HG03159 (cell line): ENCODE data around the gene GP1BA.

Source experiments
- ATAC-seq: cut with Tn5 transposase; IDR thresholded peaks from one replicate; pipeline ENCODE4 v1.9.1; 2021; ENCODE audit warnings: mild to moderate bottlenecking, moderate library complexity; ENCODE audit not compliant: unreplicated experiment

GP1BA gene

GRCh38 chr17:4931963-4932362 is at the start of gene GP1BA:
GP1BA (plus strand) TSS chr17:4932277; CDS start chr17:4932605, 328 bp downstream.
- ATAC-seq, result no peak

DNA sequence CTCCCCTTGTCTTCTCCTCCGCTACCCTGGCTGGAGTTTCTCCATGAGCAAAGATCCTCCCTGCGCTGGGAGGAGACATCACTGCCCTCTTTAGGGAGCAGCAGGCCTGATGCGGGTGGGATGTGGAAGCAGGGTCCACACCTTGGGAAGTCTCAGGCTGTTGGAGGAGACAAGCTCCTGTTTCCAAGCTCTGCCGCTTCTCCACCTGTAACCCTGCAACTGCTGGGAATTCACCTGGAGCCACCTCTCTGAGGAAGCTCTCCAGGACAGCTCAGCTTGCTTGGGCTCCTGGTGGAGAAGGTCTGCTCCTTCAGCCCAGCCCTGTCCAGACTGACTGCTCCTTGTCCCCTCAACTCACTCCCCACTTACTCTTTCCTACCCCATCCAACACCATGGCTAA is 47.6 kb upstream of the GP1BA start:
- no peak for ATAC-seq

DNA sequence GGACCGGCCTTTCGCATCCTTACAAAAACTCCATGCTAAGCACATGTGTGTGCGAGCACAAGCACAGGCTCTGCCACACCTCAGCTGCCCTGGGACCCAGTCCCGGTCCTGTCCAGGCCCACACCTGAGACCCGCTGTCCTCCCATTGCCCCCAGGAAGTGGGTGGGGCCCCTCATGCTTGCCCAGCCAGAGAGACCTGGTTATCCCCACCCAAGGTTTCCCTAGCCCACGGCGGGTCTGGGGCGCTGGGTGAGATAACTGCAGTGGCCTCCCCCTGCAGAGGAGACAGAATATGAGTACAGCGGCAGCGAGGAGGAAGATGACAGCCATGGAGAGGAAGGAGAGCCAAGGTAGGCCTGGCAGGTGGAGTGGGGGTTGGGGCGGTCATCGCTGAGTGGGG is 45.2 kb upstream of the GP1BA start:
- ATAC-seq, result no peak

DNA sequence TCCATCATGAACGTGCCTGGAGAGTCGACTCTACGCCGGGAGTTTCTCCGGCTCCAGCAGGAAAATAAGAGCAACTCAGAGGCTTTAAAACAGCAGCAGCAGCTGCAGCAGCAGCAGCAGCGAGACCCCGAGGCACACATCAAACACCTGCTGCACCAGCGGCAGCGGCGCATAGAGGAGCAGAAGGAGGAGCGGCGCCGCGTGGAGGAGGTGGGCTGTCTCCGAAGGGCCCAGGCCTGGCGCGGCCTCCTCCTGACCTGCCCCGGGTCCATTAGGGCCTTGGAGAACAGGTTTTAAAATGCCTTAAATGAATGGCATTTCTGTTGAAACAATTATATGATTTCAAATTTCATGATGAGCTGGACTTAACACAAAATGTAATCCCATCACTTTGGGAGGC is 44.5 kb upstream of the GP1BA start:
- no peak for ATAC-seq

DNA sequence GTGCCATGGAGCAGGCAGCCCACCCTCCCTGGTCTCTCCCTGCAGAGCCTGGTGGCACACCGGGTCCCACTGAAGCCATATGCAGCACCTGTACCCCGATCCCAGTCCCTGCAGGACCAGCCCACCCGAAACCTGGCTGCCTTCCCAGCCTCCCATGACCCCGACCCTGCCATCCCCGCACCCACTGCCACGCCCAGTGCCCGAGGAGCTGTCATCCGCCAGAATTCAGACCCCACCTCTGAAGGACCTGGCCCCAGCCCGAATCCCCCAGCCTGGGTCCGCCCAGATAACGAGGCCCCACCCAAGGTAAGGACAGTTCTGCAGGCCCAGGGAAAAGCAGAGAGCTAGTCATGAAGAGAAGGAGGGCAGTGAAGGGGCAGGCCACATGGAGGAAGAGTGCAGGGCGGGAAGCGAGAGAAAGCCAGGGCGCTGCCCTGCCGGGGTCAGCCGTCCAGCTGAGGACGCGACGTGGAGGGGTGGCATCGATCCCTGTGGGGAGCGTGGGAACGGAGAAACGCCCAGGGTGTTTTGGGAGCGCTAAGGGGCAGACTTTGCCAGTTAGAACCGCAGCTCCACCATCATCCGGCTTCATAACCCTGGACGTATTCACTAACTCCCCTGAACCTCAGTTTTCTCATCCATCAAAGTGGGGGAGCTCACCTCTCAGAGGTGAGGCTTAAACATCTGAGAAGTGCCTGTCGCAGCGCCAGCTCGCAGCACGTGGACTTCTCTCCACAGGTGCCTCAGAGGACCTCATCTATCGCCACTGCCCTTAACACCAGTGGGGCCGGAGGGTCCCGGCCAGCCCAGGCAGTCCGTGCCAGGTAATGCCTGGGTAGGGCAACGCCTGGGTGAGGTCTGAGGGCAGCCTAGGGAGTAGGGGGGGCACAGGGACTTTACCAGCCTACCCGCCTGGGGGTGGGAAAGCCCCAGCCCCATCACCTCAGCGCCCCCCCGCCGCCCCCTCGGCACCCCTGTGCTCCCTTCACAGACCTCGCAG is 40.4 kb upstream of the GP1BA start:
- no peak for ATAC-seq

DNA sequence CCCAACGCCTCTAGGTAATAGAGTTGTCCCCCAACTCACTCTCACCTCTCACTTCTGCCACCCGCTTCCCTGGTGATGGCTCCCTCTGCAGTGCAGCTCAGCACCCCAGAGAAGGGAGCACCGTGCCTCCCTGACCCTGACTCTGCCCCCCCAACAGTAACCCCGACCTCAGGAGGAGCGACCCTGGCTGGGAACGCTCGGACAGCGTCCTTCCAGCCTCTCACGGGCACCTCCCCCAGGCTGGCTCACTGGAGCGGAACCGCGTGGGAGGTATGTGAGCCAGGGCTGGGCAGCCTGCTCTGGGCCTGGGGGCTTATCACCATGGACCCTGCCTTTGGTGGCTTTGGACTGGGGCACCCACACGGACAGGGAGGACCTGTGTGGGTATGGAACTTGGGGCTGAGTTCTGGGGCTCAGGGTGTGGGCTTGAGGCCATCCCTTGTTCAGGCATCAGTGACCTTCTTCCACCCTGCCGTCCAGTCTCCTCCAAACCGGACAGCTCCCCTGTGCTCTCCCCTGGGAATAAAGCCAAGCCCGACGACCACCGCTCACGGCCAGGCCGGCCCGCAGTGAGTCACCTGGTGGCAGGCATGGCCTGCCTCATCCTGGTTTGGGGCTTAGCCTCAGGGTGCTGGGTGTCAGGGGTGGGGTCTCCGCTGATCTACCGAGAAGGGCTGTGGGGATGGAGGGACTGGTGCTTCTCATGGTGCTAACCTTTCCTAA is 39.4 kb upstream of the GP1BA start:
- ATAC-seq, result no peak

GRCh38 chr17:4893272-4893671 is 38.8 kb upstream of the GP1BA start:
- ATAC-seq, result no peak

- ATAC-seq, result no peak
Measured at GRCh38 chr17:4893721-4894560, 38.1 kb upstream of the GP1BA start.

- ATAC-seq, result no peak
Measured at GRCh38 chr17:4895121-4895520, 37.0 kb upstream of the GP1BA start.

DNA sequence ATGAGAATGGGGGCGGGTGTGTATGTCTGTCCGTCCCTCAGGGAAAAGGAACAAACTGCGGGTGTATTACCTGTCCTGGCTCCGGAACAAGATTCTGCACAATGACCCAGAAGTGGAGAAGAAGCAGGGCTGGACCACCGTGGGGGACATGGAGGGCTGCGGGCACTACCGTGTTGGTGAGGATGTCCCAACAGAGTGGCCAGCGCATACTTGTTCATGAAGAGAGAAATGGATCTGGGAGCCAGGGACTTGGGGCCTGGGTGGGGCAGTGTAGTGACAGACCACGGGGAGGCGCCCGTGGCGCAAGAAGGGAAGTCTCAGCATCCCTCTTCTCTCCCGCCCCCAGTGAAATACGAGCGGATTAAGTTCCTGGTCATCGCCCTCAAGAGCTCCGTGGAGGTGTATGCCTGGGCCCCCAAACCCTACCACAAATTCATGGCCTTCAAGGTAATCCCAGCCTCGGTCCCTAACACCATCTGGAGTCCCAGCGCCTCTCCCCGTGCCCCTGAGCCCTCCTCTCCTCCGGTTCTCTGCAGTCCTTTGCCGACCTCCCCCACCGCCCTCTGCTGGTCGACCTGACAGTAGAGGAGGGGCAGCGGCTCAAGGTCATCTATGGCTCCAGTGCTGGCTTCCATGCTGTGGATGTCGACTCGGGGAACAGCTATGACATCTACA is 36.3 kb upstream of the GP1BA start:
- ATAC-seq, result no peak

DNA sequence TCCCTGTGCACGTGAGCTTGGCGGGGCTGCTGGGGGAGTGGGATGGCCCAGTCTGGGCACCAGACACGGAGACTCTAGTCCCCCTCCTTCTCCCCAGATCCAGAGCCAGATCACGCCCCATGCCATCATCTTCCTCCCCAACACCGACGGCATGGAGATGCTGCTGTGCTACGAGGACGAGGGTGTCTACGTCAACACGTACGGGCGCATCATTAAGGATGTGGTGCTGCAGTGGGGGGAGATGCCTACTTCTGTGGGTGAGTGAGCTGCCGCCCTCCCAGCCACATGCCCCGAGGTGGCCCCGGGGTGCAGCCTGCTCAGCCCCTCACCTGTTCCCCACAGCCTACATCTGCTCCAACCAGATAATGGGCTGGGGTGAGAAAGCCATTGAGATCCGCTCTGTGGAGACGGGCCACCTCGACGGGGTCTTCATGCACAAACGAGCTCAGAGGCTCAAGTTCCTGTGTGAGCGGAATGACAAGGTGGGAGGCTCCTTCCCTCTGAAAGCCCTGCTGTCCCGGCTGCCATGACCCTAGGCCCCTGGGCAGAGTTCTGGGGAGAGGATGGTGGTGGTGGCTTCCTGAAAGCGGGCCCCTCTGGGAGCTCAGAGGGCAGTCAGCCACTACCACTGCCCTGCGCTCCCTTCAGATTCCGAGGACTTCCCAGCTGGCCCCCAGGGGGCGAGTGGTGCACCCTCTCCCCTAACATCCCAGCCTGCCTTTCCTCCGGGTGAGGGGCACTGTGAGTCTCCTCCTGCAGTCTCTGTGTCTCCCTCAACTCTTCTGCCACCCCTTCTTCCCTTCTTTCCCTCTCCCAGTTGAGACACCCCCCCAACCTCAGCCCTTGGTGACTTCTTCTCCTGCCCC is 35.5 kb upstream of the GP1BA start:
- no peak for ATAC-seq

DNA sequence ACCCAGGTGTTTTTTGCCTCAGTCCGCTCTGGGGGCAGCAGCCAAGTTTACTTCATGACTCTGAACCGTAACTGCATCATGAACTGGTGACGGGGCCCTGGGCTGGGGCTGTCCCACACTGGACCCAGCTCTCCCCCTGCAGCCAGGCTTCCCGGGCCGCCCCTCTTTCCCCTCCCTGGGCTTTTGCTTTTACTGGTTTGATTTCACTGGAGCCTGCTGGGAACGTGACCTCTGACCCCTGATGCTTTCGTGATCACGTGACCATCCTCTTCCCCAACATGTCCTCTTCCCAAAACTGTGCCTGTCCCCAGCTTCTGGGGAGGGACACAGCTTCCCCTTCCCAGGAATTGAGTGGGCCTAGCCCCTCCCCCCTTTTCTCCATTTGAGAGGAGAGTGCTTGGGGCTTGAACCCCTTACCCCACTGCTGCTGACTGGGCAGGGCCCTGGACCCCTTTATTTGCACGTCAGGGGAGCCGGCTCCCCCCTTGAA is 34.8 kb upstream of the GP1BA start:
- ATAC-seq, result no peak

DNA sequence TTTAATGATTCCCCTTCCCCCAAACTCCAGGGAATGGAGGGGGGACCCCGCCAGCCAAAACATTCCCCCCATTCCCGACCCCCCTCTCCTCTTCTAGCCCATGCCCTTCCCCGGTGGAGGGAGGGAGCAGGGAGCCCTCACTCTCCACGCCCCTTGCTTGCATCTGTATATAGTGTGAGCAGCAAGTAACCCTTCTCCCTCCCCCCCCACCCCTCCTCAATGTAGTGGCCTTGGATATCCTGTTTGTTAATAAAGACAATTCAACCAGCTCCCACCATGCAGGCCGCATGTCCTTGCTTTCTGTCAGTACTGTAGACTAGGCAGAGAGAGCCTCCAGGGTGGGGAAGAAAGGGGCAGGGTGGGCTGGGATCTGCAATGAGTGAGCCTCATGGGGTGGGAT is 34.3 kb upstream of the GP1BA start:
- ATAC-seq, result no peak

- no peak for ATAC-seq
Measured at GRCh38 chr17:4898351-4898750, 33.7 kb upstream of the GP1BA start.

DNA sequence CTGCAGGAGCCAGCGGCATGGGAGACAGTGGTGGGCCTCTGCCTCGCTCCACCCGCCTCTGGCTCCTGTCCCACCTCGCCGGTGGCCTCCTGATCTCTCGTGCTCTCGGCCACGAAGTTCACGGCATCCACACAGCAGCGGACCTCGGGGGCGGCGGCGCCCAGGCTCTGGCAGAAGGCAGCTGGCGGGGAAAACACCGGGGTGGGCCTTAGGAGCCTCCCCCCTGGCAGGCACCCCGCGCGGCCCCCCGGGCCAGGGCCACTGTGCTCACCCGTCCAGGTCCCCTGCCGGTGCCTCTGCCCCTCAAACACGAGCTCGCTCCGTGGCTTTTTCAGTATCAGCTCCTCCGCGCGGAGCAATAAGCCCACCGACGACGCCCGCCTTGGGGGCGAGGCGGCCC is 33.1 kb upstream of the GP1BA start:
- no peak for ATAC-seq

DNA sequence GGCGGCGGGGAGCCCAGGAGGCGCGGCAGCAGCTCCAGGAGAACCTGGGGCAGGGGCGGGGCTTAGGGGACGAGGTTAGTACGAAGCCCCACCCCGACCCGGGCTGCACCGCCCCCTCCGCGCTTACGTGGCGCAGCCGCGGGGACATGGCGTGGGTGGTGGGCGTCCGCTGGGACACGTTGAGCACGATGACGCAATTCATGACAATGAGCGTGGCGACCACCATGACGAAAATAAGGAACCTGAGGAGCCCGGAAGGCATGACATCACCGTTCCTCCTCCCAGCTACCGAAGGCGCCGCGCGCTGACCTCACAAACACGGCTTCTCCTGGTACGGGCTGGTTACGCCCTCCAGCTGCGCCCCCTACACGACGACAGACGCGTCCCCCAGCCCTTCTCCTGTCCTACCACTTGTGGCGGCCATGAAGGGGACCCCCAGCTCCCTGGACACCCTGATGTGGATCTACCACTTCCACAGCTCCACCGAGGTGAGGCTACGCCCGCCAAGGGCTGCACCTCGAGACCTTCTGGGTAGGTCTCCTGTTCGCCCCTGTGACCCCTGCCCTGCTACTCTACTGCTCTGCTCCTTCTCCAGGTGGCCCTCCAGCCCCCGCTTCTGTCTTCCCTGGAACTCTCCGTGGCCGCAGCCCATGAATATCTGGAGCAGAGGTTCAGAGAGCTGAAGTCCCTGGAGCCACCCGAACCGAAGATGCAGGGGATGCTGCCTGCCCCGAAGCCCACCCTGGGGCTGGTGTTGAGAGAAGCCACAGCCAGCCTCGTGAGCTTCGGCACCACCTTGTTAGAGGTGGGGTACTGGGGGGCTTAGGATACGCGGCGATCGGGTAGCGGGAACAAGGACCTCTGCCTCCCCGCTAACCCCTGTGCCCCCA is 32.5 kb upstream of the GP1BA start, which contains the start of gene C17orf107:
Gene C17orf107, plus strand, starts transcription at position 196 of the 890 bp plus-strand sequence. Its CDS starts 227 bp downstream, at position 423.
- ATAC-seq, result peak; percentile 49

DNA sequence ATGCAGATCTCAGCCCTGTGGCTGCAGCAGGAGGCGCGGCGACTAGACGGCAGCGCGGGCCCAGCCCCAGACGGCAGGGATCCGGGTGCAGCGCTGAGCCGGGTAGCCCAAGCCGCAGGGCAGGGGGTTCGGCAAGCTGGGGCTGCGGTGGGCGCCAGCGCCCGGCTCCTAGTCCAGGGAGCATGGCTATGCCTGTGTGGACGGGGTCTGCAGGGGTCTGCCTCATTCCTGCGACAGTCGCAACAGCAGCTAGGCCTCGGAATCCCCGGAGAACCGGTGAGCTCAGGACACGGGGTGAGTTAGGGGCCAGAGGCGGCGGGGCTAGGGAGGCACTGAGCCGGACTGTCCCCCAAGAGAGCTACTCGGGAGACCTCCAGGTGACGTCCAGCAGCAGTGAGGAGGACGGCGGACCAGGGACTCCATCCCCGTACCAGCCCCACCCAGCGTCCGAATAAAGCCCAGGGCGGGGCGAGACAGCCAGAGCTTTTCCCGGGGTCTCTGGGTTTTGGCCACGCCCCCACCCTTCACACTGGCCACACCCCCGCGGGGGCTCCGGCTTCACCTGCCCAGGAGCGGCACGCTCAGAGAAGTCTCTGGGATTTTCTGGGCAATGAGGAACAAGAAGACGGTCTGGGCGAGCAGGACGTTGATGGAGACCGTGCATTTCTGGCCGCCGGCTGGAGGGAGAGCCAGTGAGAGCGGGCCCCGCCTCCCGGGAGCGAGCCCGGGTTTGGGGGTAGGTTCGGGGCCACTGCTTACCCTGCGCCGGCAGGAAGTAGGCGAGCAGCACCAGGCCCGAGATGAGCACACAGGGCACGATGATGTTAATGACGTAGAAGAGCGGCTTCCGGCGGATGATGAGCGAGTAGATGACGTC is 31.6 kb upstream of the GP1BA start:
- no peak for ATAC-seq
